Measurements from ENCODE around the gene NR4A3. TPM values are rescaled to one million over a fixed set of nuclear protein-coding genes. Genes with fewer than 3 reads are reported as not detected.

Gene NR4A3
- total RNA-seq, 1 experiment from 2014 or later, result 0.24 TPM

DNA sequence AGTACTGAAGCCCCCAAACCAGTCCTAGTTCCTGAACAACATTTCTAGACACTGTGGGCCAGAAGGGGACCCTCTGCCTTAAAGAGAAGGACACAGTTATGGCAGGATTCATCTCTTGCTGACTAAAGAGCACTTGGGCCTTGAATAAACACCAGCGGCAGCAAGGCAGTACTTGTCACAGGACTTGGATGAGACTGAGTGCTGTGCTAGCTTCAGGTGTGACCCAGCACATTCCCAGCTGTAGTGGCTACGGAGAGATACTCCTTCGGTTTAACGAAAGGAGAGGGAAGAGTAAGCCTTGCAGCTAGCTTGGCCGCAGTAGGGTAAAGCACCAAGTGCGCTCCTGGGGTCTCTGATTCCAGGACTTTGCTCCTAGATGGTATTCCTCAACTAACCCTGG lies 73.8 kb downstream of the NR4A3 start:
- DNase-seq, result no peak
- H3K27ac Mint-ChIP-seq, result no peak overlapping the region
- H3K4me2 ChIP-seq (ENCODE audit: insufficient read depth, insufficient read length, low read length), result no peak overlapping the region

More for the DNA sequence above, 73.8 kb downstream of the NR4A3 start:
- Histone ChIP-seq H3K79me2 (ENCODE audit: insufficient read depth, low read length) (no peaks in the 10 kb centered on the region), H3K23ac (ENCODE audit: insufficient read length, low read depth, low read length) (no peak overlapping the region), H2AK5ac (ENCODE audit: insufficient read length, low read length) (no peak overlapping the region), H3K4ac (ENCODE audit: low read depth, low read length) (no peak overlapping the region), H3K14ac (ENCODE audit: insufficient read depth, low read length) (no peak overlapping the region), H3K18ac (ENCODE audit: insufficient read length, low read depth, low read length) (no peak overlapping the region), H3K4me1 (ENCODE audit: insufficient read depth, low read length) (peaks cover 5% of the 10 kb centered on the region; the same call in 1 of the 2 replicates), H3K9me3 (ENCODE audit: control insufficient read depth, low read depth, low read length) (no peaks in the 10 kb centered on the region), H3K9ac (ENCODE audit: extremely low read depth, insufficient read length, low read length) (no peak overlapping the region), H2BK120ac (ENCODE audit: low read depth, low read length, poor library complexity, severe bottlenecking) (no peak overlapping the region), H4K91ac (ENCODE audit: insufficient read length, low read depth, low read length) (no peak overlapping the region), H4K8ac (replicated peaks; ENCODE audit: insufficient read length, low read depth, low read length) (no peak overlapping the region), H2BK5ac (ENCODE audit: insufficient read length, low read length) (no peak overlapping the region), H2BK15ac (ENCODE audit: low read depth, low read length) (no peak overlapping the region), H3K27me3 (ENCODE audit: insufficient read depth, low read length) (no peaks in the 10 kb centered on the region), H3K23me2 (ENCODE audit: insufficient read length, low read depth, low read length, poor library complexity, severe bottlenecking) (no peaks in the 10 kb centered on the region), H3T11ph (ENCODE audit: low read length) (no peak overlapping the region), H3K79me1 (ENCODE audit: insufficient read depth, low read depth, low read length, poor library complexity, severe bottlenecking) (no peaks in the 10 kb centered on the region), H4K5ac (ENCODE audit: insufficient read length, low read depth, low read length) (no peak overlapping the region), H3K27ac (ENCODE audit: insufficient read length, low read depth, low read length) (no peak overlapping the region), H2BK12ac (ENCODE audit: insufficient read length, low read depth, low read length) (no peak overlapping the region), H3K56ac (ENCODE audit: insufficient read length, low read depth, low read length) (no peak overlapping the region), H2AFZ (ENCODE audit: low read length) (no peak overlapping the region), H4K20me1 (ENCODE audit: control insufficient read depth, insufficient read depth, insufficient read length) (no peaks in the 10 kb centered on the region), H2BK20ac (ENCODE audit: low read depth, low read length, poor library complexity, severe bottlenecking) (no peak overlapping the region)
- peaks cover 6 to 13% of the 10 kb centered on the region in 2 experiments for H3K4me1 Mint-ChIP-seq
- TF ChIP-seq, protein P1, sequence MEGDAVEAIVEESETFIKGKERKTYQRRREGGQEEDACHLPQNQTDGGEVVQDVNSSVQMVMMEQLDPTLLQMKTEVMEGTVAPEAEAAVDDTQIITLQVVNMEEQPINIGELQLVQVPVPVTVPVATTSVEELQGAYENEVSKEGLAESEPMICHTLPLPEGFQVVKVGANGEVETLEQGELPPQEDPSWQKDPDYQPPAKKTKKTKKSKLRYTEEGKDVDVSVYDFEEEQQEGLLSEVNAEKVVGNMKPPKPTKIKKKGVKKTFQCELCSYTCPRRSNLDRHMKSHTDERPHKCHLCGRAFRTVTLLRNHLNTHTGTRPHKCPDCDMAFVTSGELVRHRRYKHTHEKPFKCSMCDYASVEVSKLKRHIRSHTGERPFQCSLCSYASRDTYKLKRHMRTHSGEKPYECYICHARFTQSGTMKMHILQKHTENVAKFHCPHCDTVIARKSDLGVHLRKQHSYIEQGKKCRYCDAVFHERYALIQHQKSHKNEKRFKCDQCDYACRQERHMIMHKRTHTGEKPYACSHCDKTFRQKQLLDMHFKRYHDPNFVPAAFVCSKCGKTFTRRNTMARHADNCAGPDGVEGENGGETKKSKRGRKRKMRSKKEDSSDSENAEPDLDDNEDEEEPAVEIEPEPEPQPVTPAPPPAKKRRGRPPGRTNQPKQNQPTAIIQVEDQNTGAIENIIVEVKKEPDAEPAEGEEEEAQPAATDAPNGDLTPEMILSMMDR (conservative IDR thresholded peaks at IDR 0.05), result no peak
- no peaks in the 10 kb centered on the region for H3K9me3 Mint-ChIP-seq
- WGBS (ENCODE audit: extremely low coverage, insufficient read length, low lambda C conversion rate), result no CpG with 5 or more reads among the region's 6 CpGs
- H3K4me3 Mint-ChIP-seq, result no peak overlapping the region
- no peaks in the 10 kb centered on the region; the same call in 1 of the 2 replicates for H3K27me3 Mint-ChIP-seq (ENCODE audit: low read depth)
- no peaks in the 10 kb centered on the region for H3K36me3 Mint-ChIP-seq (ENCODE audit: insufficient read depth in 1 of 3, low read depth in 3 of 3)

All from H9 (cell line).